Stimulated activated CD8-positive, alpha-beta memory T cell treated with anti-CD3 and anti-CD28 coated beads, Interleukin-12 subunit alpha, Interleukin-12 subunit beta, amount 100 ng/mL, for 24 hours (primary cell): ENCODE measurements around the gene GRAMD1B.
"Not testable (repeated sequence)": the region's sequence is repeated elsewhere in the genome, so short reads cannot be mapped to it uniquely, and the experiment has no call there.

Source experiments
- DNase-seq: peaks from one replicate; pipeline ENCODE4 v3.0.0-alpha.2; 2020; ENCODE audit errors: extremely low read depth

GRAMD1B gene

GRCh38 chr11:123509737-123510578, 79.9 kb downstream of the GRAMD1B start:
- DNase-seq, result no peak

- no peak for DNase-seq
Measured at GRCh38 chr11:123510579-123510905, 80.5 kb downstream of the GRAMD1B start.

GRCh38 chr11:123511037-123511870, 81.2 kb downstream of the GRAMD1B start:
- peak; percentile 31 for DNase-seq

- not testable (repeated sequence) for DNase-seq
Measured at GRCh38 chr11:123513309-123513708, 83.2 kb downstream of the GRAMD1B start.

GRCh38 chr11:123516238-123516637, 86.2 kb downstream of the GRAMD1B start:
- no peak for DNase-seq

GRCh38 chr11:123517559-123518364, 87.7 kb downstream of the GRAMD1B start:
- DNase-seq, result no peak

GRCh38 chr11:123518496-123519054, 88.5 kb downstream of the GRAMD1B start:
- no peak for DNase-seq

GRCh38 chr11:123519055-123519796, 89.2 kb downstream of the GRAMD1B start:
- no peak for DNase-seq

- no peak for DNase-seq
Measured at GRCh38 chr11:123519797-123520193, 89.7 kb downstream of the GRAMD1B start.

GRCh38 chr11:123520476-123520875, 90.4 kb downstream of the GRAMD1B start:
- DNase-seq, result not testable (repeated sequence)

GRCh38 chr11:123521001-123521400, 90.9 kb downstream of the GRAMD1B start:
- DNase-seq, result no peak

- no peak for DNase-seq
Measured at GRCh38 chr11:123521930-123522329, 91.9 kb downstream of the GRAMD1B start.

GRCh38 chr11:123523539-123523938, 93.5 kb downstream of the GRAMD1B start:
- DNase-seq, result no peak

- no peak for DNase-seq
Measured at GRCh38 chr11:123525097-123525496, 95.0 kb downstream of the GRAMD1B start.

GRCh38 chr11:123525511-123525918, 95.4 kb downstream of the GRAMD1B start:
- DNase-seq, result no peak

GRCh38 chr11:123526027-123526805, 96.1 kb downstream of the GRAMD1B start:
- no peak for DNase-seq

GRCh38 chr11:123526918-123527317, 96.8 kb downstream of the GRAMD1B start:
- no peak for DNase-seq

GRCh38 chr11:123527526-123527925, 97.5 kb downstream of the GRAMD1B start:
- no peak for DNase-seq

GRCh38 chr11:123527947-123528346, 97.9 kb downstream of the GRAMD1B start:
- no peak for DNase-seq

- no peak for DNase-seq
Measured at GRCh38 chr11:123531325-123531724, 101.3 kb downstream of the GRAMD1B start.
